B cell (primary cell): ENCODE measurements around the gene AP3S1. TPM values are rescaled to one million over a fixed set of nuclear protein-coding genes. Genes with fewer than 3 reads are reported as not detected.
A peak's percentile ranks its signal among the peaks of the same experiment; 100 is the strongest.

Experiments
- ATAC-seq: fragments of 200-7000 bp; cut with Tn5 transposase; one replicate; pipeline ENCODE4 v1.10.0; 2021; ENCODE audit warnings: low read depth, mild to moderate bottlenecking, moderate number of reproducible peaks, moderate library complexity
- CTCF ChIA-PET: fragments of 350-600 bp; sonication (Branson Sonifier 250); formaldehyde crosslinking; loops from one replicate; lab custom pipeline; 2021; ENCODE audit warnings: antibody characterized with exemption, inconsistent platforms; lab: Charles Lee
- POLR2A ChIA-PET: fragments of 350-600 bp; sonication (Branson Sonifier 250); formaldehyde crosslinking; loops from one replicate; lab custom pipeline; 2021; ENCODE audit warnings: antibody characterized with exemption; lab: Charles Lee
- DNase-seq: peaks from one replicate; pipeline ENCODE4 v3.0.0; 2013
- H2AFZ ChIP-seq: 2 replicates; pipeline ENCODE4 v1.6.1; 2012; ENCODE audit warnings: mild to moderate bottlenecking, low read depth, low read length; ENCODE audit not compliant: insufficient read depth, poor library complexity, severe bottlenecking
- H3K27ac ChIP-seq, 2 donors: 1 replicate in 1 of 2; 2 replicates in 1 of 2; pipeline ENCODE4 v1.5.1; 2012 to 2013; ENCODE audit warnings: low read length in 2 of 2, mild to moderate bottlenecking in 2 of 2, moderate library complexity in 1 of 2
- H3K27me3 ChIP-seq, 4 experiments: fragments of 200-600 bp in 1 of 4; sonication (generic) in 1 of 4; replicated peaks in 1 of 4; 1 replicate in 2 of 4; 2 replicates in 2 of 4; pipeline versions ENCODE4 v1.6.1 to v1.7.0; 2013 to 2016; ENCODE audit warnings: low read length in 3 of 4, mild to moderate bottlenecking in 2 of 4, mixed read lengths in 1 of 4, moderate library complexity in 1 of 4; ENCODE audit not compliant: insufficient read depth in 4 of 4, control insufficient read depth in 3 of 4; ENCODE audit errors: control extremely low read depth in 1 of 4
- H3K36me3 ChIP-seq, 2 experiments: replicated peaks in 1 of 2; 1 replicate in 1 of 2; 2 replicates in 1 of 2; pipeline versions ENCODE4 v1.6.1 to v1.7.1; 2013; ENCODE audit warnings: low read length in 1 of 2; ENCODE audit not compliant: insufficient read depth in 2 of 2, control insufficient read depth in 1 of 2; ENCODE audit errors: control extremely low read depth in 1 of 2, extremely low read depth in 1 of 2
- H3K4me1 ChIP-seq, 2 donors: fragments of 200-600 bp in 1 of 2; sonication (generic) in 1 of 2; 1 replicate in 1 of 2; 2 replicates in 1 of 2; pipeline versions ENCODE4 v1.5.1 to v1.6.1; 2013 to 2017; ENCODE audit warnings: low read length in 2 of 2; ENCODE audit not compliant: control insufficient read depth in 2 of 2, insufficient read depth in 2 of 2
- H3K4me2 ChIP-seq: replicated peaks from 2 replicates; pipeline ENCODE3; 2012; ENCODE audit warnings: mild to moderate bottlenecking, low read depth, low read length; ENCODE audit not compliant: poor library complexity, severe bottlenecking
- H3K4me3 ChIP-seq, 5 experiments: fragments of 200-600 bp in 1 of 5; sonication (generic) in 1 of 5; 1 replicate in 3 of 5; 2 replicates in 2 of 5; pipeline versions ENCODE4 v1.5.1 to v1.7.0; 2011 to 2016; ENCODE audit warnings: low read length in 4 of 5, mild to moderate bottlenecking in 4 of 5, low read depth in 2 of 5, control low read depth in 1 of 5, moderate library complexity in 1 of 5; ENCODE audit not compliant: insufficient read depth in 1 of 5; ENCODE audit errors: control extremely low read depth in 1 of 5, extremely low read depth in 1 of 5
- H3K79me2 ChIP-seq: fragments of 200-600 bp; sonication (generic); one replicate; pipeline ENCODE4 v1.6.0; 2016; ENCODE audit warnings: low read length; ENCODE audit not compliant: control insufficient read depth, insufficient read depth
- H3K9ac ChIP-seq: fragments of 200-600 bp; sonication (generic); 2 replicates; pipeline ENCODE4 v1.6.1; 2017; ENCODE audit warnings: mild to moderate bottlenecking, low read length, moderate library complexity
- H3K9me3 ChIP-seq, 3 donors: one replicate each; pipeline versions ENCODE4 v1.6.1 to v1.7.1; 2013; ENCODE audit warnings: low read length in 2 of 3; ENCODE audit not compliant: control insufficient read depth in 2 of 3, insufficient read depth in 1 of 3; ENCODE audit errors: control extremely low read depth in 1 of 3
- H4K20me1 ChIP-seq: 2 replicates; pipeline ENCODE4 v1.6.0; 2012; ENCODE audit warnings: mild to moderate bottlenecking, low read length; ENCODE audit not compliant: insufficient read depth, control insufficient read depth, poor library complexity, severe bottlenecking
- H3K27ac Mint-ChIP-seq: one replicate; pipeline ENCODE4 v1.8.0; 2021; ENCODE audit warnings: mixed read lengths
- H3K27me3 Mint-ChIP-seq: one replicate; pipeline ENCODE4 v1.8.0; 2021; ENCODE audit warnings: mixed read lengths
- H3K4me1 Mint-ChIP-seq: one replicate; pipeline ENCODE4 v1.8.0; 2021; ENCODE audit warnings: mixed read lengths
- H3K4me3 Mint-ChIP-seq: one replicate; pipeline ENCODE4 v1.8.0; 2021; ENCODE audit warnings: mixed read lengths
- H3K9me3 Mint-ChIP-seq: one replicate; pipeline ENCODE4 v1.8.0; 2022; ENCODE audit warnings: mixed read lengths; ENCODE audit not compliant: insufficient read depth
- EZH2 ChIP-seq: IDR thresholded peaks from 2 replicates; pipeline ENCODE4 v1.6.1; 2012; ENCODE audit warnings: borderline replicate concordance, low read depth, mild to moderate bottlenecking, moderate library complexity, low read length; ENCODE audit not compliant: insufficient read depth, poor library complexity, severe bottlenecking
- whole genome bisulfite sequencing: methylation state at CpG from one replicate; pipeline ENCODE4 v1.1.5; 2013; ENCODE audit warnings: missing lambda C conversion rate; ENCODE audit not compliant: insufficient coverage; 5-methylcytosine and 5-hydroxymethylcytosine counted together
- intact Hi-C: fragments of 100-400 bp; cut with micrococcal nuclease; formaldehyde crosslinking; loops from one replicate; pipeline ENCODE4 v1.10.0; 2022
- polyA plus RNA-seq: library from polyadenylated mRNA; depleted of rRNA; stranded (reverse); fragments of >200 nt; gene quantifications from 2 replicates; pipeline ENCODE4 v1.2.3, GENCODE V29; 2012
- total RNA-seq, 2 donors: library from RNA; stranded (reverse); fragments of 120-200 nt in 1 of 2; gene quantifications; 1 replicate in 1 of 2; 2 replicates in 1 of 2; pipeline versions ENCODE4 v1.2.3 to v1.2.4, GENCODE V29; 2013 to 2022
- TF ChIP-seq, protein P1 (sequence below): fragments of 200-600 bp; IDR thresholded peaks from one replicate; pipeline ENCODE4 v1.8.0; 2022; ENCODE audit warnings: antibody characterized with exemption, mild to moderate bottlenecking

Gene AP3S1
- total and polyA plus RNA-seq, 2 donors (not counting 1 experiment from before 2014, with no cell fraction given), result 12.8 to 47.6 TPM

DNA sequence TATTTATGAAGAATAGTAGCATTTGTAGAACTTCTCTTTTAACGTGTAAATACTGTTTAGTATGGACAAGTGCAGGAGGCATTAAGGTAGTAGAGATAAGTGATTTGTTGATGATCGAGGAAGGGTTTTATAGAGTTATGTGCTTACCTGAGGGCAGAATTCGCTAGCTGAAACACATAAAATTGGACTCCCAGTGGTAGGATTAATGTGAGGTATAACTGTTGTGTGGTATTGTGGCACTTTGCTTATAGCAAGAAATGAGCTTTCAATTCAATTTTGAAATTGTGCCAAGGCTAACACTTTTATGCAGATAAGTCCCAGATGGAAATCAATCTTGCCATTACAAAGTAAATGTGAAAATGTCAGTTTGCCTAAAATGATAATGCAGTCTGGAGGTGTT is 1.2 kb downstream of the AP3S1 start:
- Histone ChIP-seq H3K4me3 (peak overlapping the region; percentile 81 to 96 (median 93)), H3K9me3 (no peaks in the 10 kb centered on the region), H3K27ac (no peak overlapping the region), H3K4me2 (peak overlapping the region; percentile 68), H3K27me3 (no peaks in the 10 kb centered on the region), H2AFZ (peak overlapping the region; percentile 96), H3K79me2 (peaks cover 82% of the 10 kb centered on the region), H3K4me1 (peaks cover 41 to 45% of the 10 kb centered on the region in 2 donors), H3K36me3 (peaks cover 0 to 1% of the 10 kb centered on the region in 2 experiments), H4K20me1 (peaks cover 14% of the 10 kb centered on the region), H3K9ac (peak overlapping the region; percentile 95)
- Mint-ChIP-seq H3K27ac (peak overlapping the region; percentile 91), H3K27me3 (no peaks in the 10 kb centered on the region), H3K4me1 (peaks cover 65% of the 10 kb centered on the region), H3K9me3 (no peaks in the 10 kb centered on the region), H3K4me3 (peak overlapping the region; percentile 95)
- TF ChIP-seq, protein P1, sequence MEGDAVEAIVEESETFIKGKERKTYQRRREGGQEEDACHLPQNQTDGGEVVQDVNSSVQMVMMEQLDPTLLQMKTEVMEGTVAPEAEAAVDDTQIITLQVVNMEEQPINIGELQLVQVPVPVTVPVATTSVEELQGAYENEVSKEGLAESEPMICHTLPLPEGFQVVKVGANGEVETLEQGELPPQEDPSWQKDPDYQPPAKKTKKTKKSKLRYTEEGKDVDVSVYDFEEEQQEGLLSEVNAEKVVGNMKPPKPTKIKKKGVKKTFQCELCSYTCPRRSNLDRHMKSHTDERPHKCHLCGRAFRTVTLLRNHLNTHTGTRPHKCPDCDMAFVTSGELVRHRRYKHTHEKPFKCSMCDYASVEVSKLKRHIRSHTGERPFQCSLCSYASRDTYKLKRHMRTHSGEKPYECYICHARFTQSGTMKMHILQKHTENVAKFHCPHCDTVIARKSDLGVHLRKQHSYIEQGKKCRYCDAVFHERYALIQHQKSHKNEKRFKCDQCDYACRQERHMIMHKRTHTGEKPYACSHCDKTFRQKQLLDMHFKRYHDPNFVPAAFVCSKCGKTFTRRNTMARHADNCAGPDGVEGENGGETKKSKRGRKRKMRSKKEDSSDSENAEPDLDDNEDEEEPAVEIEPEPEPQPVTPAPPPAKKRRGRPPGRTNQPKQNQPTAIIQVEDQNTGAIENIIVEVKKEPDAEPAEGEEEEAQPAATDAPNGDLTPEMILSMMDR, result no peak
- TF ChIP-seq EZH2, result no peak
- ChIA-PET CTCF (interaction anchor here (0.9 to 1.6 kb wide), 4 partner anchors 9 to 225 kb away, joined by 3 to 7 read pairs (median 6); no protein-coding TSS in a partner anchor), POLR2A (interaction anchor here (1.6 kb wide), 1 partner anchor 674 kb away, joined by 3 read pairs; the partner anchor contains the start of gene TRIM36)
- intact Hi-C loops, result loop anchor here (5.0 kb wide), 1 partner anchor 546 kb away; the partner anchor contains the start of gene CCDC112
- WGBS, result 0% methylated on average over 1 of the region's 3 CpGs
- DNase-seq, result peak; percentile 22
- no peak for ATAC-seq

DNA sequence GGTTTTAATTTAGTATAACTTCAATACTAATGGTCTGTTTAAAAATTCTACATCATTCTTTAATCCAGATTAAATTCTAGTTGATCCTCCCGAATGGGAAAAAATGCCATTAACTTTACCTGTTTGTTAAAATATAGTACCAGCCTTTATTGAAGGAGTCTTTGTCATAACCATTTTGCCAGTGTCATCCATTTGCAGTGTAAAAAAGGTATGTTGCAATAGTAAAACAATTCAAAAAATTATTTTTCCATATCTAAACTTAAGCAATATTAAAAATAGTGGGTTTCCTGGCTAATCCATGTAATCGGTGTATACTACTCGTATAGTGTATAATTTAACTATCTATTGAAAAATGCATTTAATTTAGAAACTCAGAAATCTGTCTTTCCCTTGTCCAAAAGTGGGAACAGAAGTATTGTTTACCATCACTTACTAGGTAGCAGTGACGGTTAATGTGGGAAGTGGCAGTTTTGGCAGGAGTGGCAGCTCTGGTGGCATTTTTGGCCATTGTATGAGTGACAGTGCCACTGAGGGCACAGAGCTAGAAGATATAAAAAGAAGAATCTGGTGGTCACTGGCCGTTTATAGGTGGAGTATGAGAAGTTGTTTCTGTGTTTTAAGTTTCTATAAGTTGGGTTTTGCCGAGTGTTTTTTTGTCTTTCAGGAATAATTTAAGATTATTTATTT is 1.9 kb downstream of the AP3S1 start:
- H2AFZ ChIP-seq, result no peak overlapping the region
- no peak overlapping the region for H3K4me3 ChIP-seq
- intact Hi-C loops, result loop anchor here (5.0 kb wide), 1 partner anchor 546 kb away; the partner anchor contains the start of gene CCDC112
- ATAC-seq, result no peak
- no peaks in the 10 kb centered on the region for H3K9me3 ChIP-seq
- CTCF ChIA-PET, result interaction anchor here (1.2 to 1.6 kb wide), 3 partner anchors 9 to 225 kb away, joined by 6 to 7 read pairs (median 6); no protein-coding TSS in a partner anchor
- Mint-ChIP-seq H3K27me3 (no peaks in the 10 kb centered on the region), H3K4me3 (peak overlapping the region; percentile 95), H3K27ac (no peak overlapping the region), H3K9me3 (no peaks in the 10 kb centered on the region), H3K4me1 (peaks cover 61% of the 10 kb centered on the region)
- peaks cover 39 to 40% of the 10 kb centered on the region in 2 donors for H3K4me1 ChIP-seq
- DNase-seq, result no peak
- H3K4me2 ChIP-seq, result peak overlapping the region; percentile 68
- WGBS, result 100% methylated on average over 1 of the region's 6 CpGs
- TF ChIP-seq EZH2, result no peak
- TF ChIP-seq, protein P1, result no peak
- no peak overlapping the region for H3K27ac ChIP-seq
- H3K9ac ChIP-seq, result no peak overlapping the region
- H3K27me3 ChIP-seq, result no peaks in the 10 kb centered on the region
- no peaks in the 10 kb centered on the region for H3K36me3 ChIP-seq
- H3K79me2 ChIP-seq, result peaks cover 82% of the 10 kb centered on the region
- POLR2A ChIA-PET, result no interaction called here
- peaks cover 7% of the 10 kb centered on the region for H4K20me1 ChIP-seq
